HepG2 (cell line): ENCODE results near the gene ANO2. TPM values are rescaled to one million over a fixed set of nuclear protein-coding genes. Genes with fewer than 3 reads are reported as not detected.

Source experiments
- ATAC-seq: fragments of 200-7000 bp; cut with Tn5 transposase; 3 replicates; pipeline ENCODE4 v1.9.1; 2020; ENCODE audit warnings: mild to moderate bottlenecking, moderate library complexity
- BruUV-seq: library from RNA; stranded (reverse); fragments of 400-500 nt; replicated peaks from 2 replicates; lab custom pipeline; 2021; lab: Mats Ljungman, UMichigan
- CTCF ChIA-PET: fragments of 300-600 bp; formaldehyde crosslinking; extraction: SDS; loops from one replicate; lab custom pipeline; 2021; ENCODE audit warnings: low total read pairs, inconsistent platforms, low intra/inter-chr PET ratio; lab: Yijun Ruan, JAX
- POLR2A ChIA-PET: fragments of 350-600 bp; sonication (Branson Sonifier 250); formaldehyde crosslinking; loops from one replicate; lab custom pipeline; 2020; ENCODE audit warnings: antibody characterized with exemption, inconsistent platforms; lab: Yijun Ruan, JAX
- DNase-seq: peaks from one replicate; pipeline ENCODE4 v3.0.0-alpha.2; 2015; ENCODE audit warnings: low spot score
- FAIRE-seq: peaks from 3 replicates; lab custom pipeline; 2011; peaks lifted over from hg19 to GRCh38; lab: Jason Lieb, UNC
- H2AFZ ChIP-seq: one replicate; pipeline ENCODE4 v1.6.1; 2011; ENCODE audit warnings: low read length, inconsistent platforms
- H3K27ac ChIP-seq: fragments of 300-600 bp; 3 replicates; pipeline ENCODE4 v1.8.0; 2011; ENCODE audit warnings: mixed run types, mild to moderate bottlenecking, mixed read lengths, low read length, inconsistent platforms; ENCODE audit not compliant: insufficient read depth; ENCODE audit errors: extremely low read length
- H3K27me3 ChIP-seq, 2 experiments: fragments of 200-600 bp in 1 of 2; 2 replicates in 1 of 2; 3 replicates in 1 of 2; pipeline versions ENCODE4 v1.6.0 to v1.8.0; 2011; ENCODE audit warnings: low read length in 2 of 2, mild to moderate bottlenecking in 2 of 2, moderate library complexity in 2 of 2, inconsistent platforms in 1 of 2; ENCODE audit not compliant: insufficient read depth in 2 of 2, control insufficient read depth in 1 of 2
- H3K36me3 ChIP-seq, 2 experiments: fragments of 200-600 bp in 1 of 2; replicated peaks in 1 of 2; 2 replicates in 1 of 2; 3 replicates in 1 of 2; pipeline versions ENCODE4 v1.5.1 to v1.8.0; 2011; ENCODE audit warnings: low read length in 2 of 2, inconsistent platforms in 1 of 2; ENCODE audit not compliant: insufficient read depth in 2 of 2, control insufficient read depth in 1 of 2
- H3K4me1 ChIP-seq: 2 replicates; pipeline ENCODE4 v1.5.1; 2012; ENCODE audit warnings: low read length, inconsistent platforms; ENCODE audit not compliant: insufficient read depth
- H3K4me2 ChIP-seq: 2 replicates; pipeline ENCODE4 v1.6.0; 2011; ENCODE audit warnings: low read depth, low read length, inconsistent platforms
- H3K4me3 ChIP-seq, 3 experiments: fragments of 200-600 bp in 1 of 3; sonication (generic), shearing (Covaris generic) in 1 of 3; replicated peaks in 1 of 3; 2 replicates each; pipeline ENCODE4 v1.5.1; 2011 to 2016; ENCODE audit warnings: low read length in 3 of 3, inconsistent platforms in 2 of 3, low read depth in 2 of 3, mild to moderate bottlenecking in 2 of 3, control low read depth in 1 of 3, mixed read lengths in 1 of 3; ENCODE audit not compliant: insufficient read depth in 1 of 3
- H3K79me2 ChIP-seq: one replicate; pipeline ENCODE4 v1.6.1; 2011; ENCODE audit warnings: low read length, inconsistent platforms; ENCODE audit not compliant: insufficient read depth
- H3K9ac ChIP-seq: 2 replicates; pipeline ENCODE4 v1.6.0; 2011; ENCODE audit warnings: mild to moderate bottlenecking, low read depth, low read length, inconsistent platforms; ENCODE audit not compliant: insufficient read depth
- H3K9me3 ChIP-seq: 2 replicates; pipeline ENCODE4 v1.5.1; 2012; ENCODE audit warnings: mild to moderate bottlenecking, low read length
- H4K20me1 ChIP-seq: 2 replicates; pipeline ENCODE4 v1.6.0; 2011; ENCODE audit warnings: inconsistent platforms, mild to moderate bottlenecking, low read length, moderate library complexity; ENCODE audit not compliant: insufficient read depth
- AHDC1 ChIP-seq: sonication (generic); formaldehyde crosslinking; IDR thresholded peaks from 2 replicates; pipeline ENCODE4 v1.5.1; 2020; ENCODE audit warnings: mild to moderate bottlenecking, missing genetic modification reagents, borderline replicate concordance
- GTF3A ChIP-seq: sonication (generic); formaldehyde crosslinking; conservative IDR thresholded peaks from 2 replicates; pipeline ENCODE4 v1.4.0; 2020; ENCODE audit warnings: mild to moderate bottlenecking, missing genetic modification reagents
- MIXL1 ChIP-seq: IDR thresholded peaks from 2 replicates; pipeline ENCODE4 v1.6.1; 2016
- ZC3H13 ChIP-seq: sonication (generic); formaldehyde crosslinking; IDR thresholded peaks from 2 replicates; pipeline ENCODE4 v1.8.1; 2023; ENCODE audit warnings: mild to moderate bottlenecking, missing genetic modification reagents, moderate library complexity
- WGBS: methylation state at CpG from one replicate; pipeline ENCODE4 v1.1.6; 2017; ENCODE audit warnings: low lambda C conversion rate; 5-methylcytosine and 5-hydroxymethylcytosine counted together
- in situ Hi-C: cut with HindIII; loops from 2 replicates; pipeline ENCODE4 v1.10.0; 2017; ENCODE audit warnings: low pct_unique_long_range_greater_than_20kb; ENCODE audit not compliant: extremely low pct_ligation_motif_present
- intact Hi-C: fragments of 100-400 bp; cut with micrococcal nuclease; formaldehyde crosslinking; loops from one replicate; pipeline ENCODE4 v1.10.0; 2022; ENCODE audit not compliant: unreplicated experiment
- polyA plus RNA-seq, 8 experiments: library from polyadenylated mRNA; depleted of rRNA in 3 of 8; stranded (reverse) in 7 of 8; unstranded in 1 of 8; fragments of >200 nt; fragmentation: Illumina TruSeq in 4 of 8; extraction: Trizol in 4 of 8; gene quantifications; 2 replicates each; pipeline versions ENCODE4 v1.2.1 to v1.2.3, GENCODE V29; 2011 to 2016; ENCODE audit warnings: low read depth in 4 of 8, missing spikeins in 1 of 8, mixed read lengths in 1 of 8; ENCODE audit not compliant: insufficient read depth in 1 of 8
- total RNA-seq, 5 experiments: library from RNA; depleted of rRNA; stranded (reverse); fragments of >200 nt; fragmentation: Illumina TruSeq; extraction: Trizol; gene quantifications; 2 replicates each; pipeline ENCODE4 v1.2.3, GENCODE V29; 2016; ENCODE audit warnings: low read depth in 1 of 5
- TF ChIP-seq, protein P1 (sequence below): fragments of 450-650 bp; IDR thresholded peaks from 2 replicates; pipeline ENCODE4 v1.6.1; 2016

The ANO2 gene
- total and polyA plus RNA-seq, 2 of the 13 experiments (the other 11 are each of a cell fraction or from before 2014, with no cell fraction given), result 0.18 TPM; not detected in 1

GRCh38 chr12:5575987-5576386 lies 369.1 kb downstream of the ANO2 start:
- WGBS, result 22% methylated on average over 3 of the region's 3 CpGs
- no TSS peak for BruUV-seq
- Histone ChIP-seq H3K27ac (no peak overlapping the region), H2AFZ (no peak overlapping the region), H3K79me2 (no peaks in the 10 kb centered on the region), H3K27me3 (no peaks in the 10 kb centered on the region), H4K20me1 (no peaks in the 10 kb centered on the region), H3K9ac (no peak overlapping the region), H3K9me3 (no peaks in the 10 kb centered on the region), H3K4me3 (no peak overlapping the region), H3K4me2 (no peak overlapping the region), H3K4me1 (no peaks in the 10 kb centered on the region), H3K36me3 (no peaks in the 10 kb centered on the region)
- CTCF ChIA-PET, result no interaction called here
- FAIRE-seq (no peak), ATAC-seq (no peak)
- intact Hi-C loops, result no loop called here
- POLR2A ChIA-PET, result no interaction called here
- TF ChIP-seq, protein P1, sequence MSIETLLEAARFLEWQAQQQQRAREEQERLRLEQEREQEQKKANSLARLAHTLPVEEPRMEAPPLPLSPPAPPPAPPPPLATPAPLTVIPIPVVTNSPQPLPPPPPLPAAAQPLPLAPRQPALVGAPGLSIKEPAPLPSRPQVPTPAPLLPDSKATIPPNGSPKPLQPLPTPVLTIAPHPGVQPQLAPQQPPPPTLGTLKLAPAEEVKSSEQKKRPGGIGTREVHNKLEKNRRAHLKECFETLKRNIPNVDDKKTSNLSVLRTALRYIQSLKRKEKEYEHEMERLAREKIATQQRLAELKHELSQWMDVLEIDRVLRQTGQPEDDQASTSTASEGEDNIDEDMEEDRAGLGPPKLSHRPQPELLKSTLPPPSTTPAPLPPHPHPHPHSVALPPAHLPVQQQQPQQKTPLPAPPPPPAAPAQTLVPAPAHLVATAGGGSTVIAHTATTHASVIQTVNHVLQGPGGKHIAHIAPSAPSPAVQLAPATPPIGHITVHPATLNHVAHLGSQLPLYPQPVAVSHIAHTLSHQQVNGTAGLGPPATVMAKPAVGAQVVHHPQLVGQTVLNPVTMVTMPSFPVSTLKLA, result peak; percentile 58
- TF ChIP-seq GTF3A (CRISPR knock-in tag) (no peak), ZC3H13 (CRISPR knock-in tag) (no peak), AHDC1 (CRISPR knock-in tag) (no peak), MIXL1 (CRISPR knock-in tag) (no peak)
- TF ChIP-seq, all 625 proteins: peak for 1
- no peak for DNase-seq
- in situ Hi-C loops, result no loop called here
